Loucy (cell line): ENCODE measurements around the gene LMO7.

Experiments
- H2AFZ ChIP-seq: fragments of 200-600 bp; sonication (generic); 2 replicates; pipeline ENCODE4 v1.6.0; 2016; ENCODE audit warnings: antibody characterized with exemption, mild to moderate bottlenecking, low read length, moderate library complexity
- H3F3A ChIP-seq: fragments of 200-600 bp; 2 replicates; pipeline ENCODE4 v1.6.0; 2016; ENCODE audit warnings: antibody characterized with exemption, low read depth, mild to moderate bottlenecking
- H3K27me3 ChIP-seq: fragments of 200-600 bp; sonication (generic); 2 replicates; pipeline ENCODE4 v1.6.1; 2014; ENCODE audit warnings: low read length, mild to moderate bottlenecking; ENCODE audit not compliant: insufficient read depth, poor library complexity, severe bottlenecking
- H3K36me3 ChIP-seq: fragments of 200-600 bp; sonication (generic); 2 replicates; pipeline ENCODE4 v1.6.1; 2016; ENCODE audit warnings: low read length; ENCODE audit not compliant: insufficient read depth
- H3K4me1 ChIP-seq: fragments of 200-600 bp; sonication (generic); 2 replicates; pipeline ENCODE4 v1.5.1; 2014; ENCODE audit warnings: low read length, mild to moderate bottlenecking; ENCODE audit not compliant: insufficient read depth, poor library complexity, severe bottlenecking
- H3K4me2 ChIP-seq: fragments of 200-600 bp; sonication (generic); 2 replicates; pipeline ENCODE4 v1.6.0; 2014; ENCODE audit warnings: antibody characterized with exemption, low read length, low read depth, mild to moderate bottlenecking; ENCODE audit not compliant: poor library complexity, severe bottlenecking
- H3K4me3 ChIP-seq: fragments of 200-600 bp; sonication (generic); 2 replicates; pipeline ENCODE4 v1.5.1; 2014; ENCODE audit warnings: low read length, mild to moderate bottlenecking, mixed read lengths; ENCODE audit not compliant: poor library complexity, severe bottlenecking
- H3K79me2 ChIP-seq: fragments of 200-600 bp; sonication (generic); 2 replicates; pipeline ENCODE4 v1.6.1; 2014; ENCODE audit warnings: low read length; ENCODE audit not compliant: insufficient read depth
- H3K9ac ChIP-seq: fragments of 200-600 bp; sonication (generic); 2 replicates; pipeline ENCODE4 v1.6.0; 2014; ENCODE audit warnings: mild to moderate bottlenecking, low read depth, low read length, moderate library complexity; ENCODE audit not compliant: poor library complexity, severe bottlenecking
- H3K9me2 ChIP-seq: fragments of 200-600 bp; sonication (generic); replicated peaks from 2 replicates; pipeline ENCODE4 v1.6.1; 2016; ENCODE audit warnings: low read depth, low read length, mixed read lengths
- H3K9me3 ChIP-seq: fragments of 200-600 bp; sonication (generic); 2 replicates; pipeline ENCODE4 v1.6.1; 2014; ENCODE audit warnings: mild to moderate bottlenecking, antibody characterized with exemption, low read length, low read depth; ENCODE audit not compliant: insufficient read depth
- H4K20me1 ChIP-seq: fragments of 200-600 bp; sonication (generic); 2 replicates; pipeline ENCODE4 v1.6.0; 2014; ENCODE audit warnings: antibody characterized with exemption, low read length, mild to moderate bottlenecking; ENCODE audit not compliant: insufficient read depth, poor library complexity, severe bottlenecking
- EZH2phosphoT487 ChIP-seq: fragments of 200-600 bp; IDR thresholded peaks from 2 replicates; pipeline ENCODE4 v1.6.1; 2018; ENCODE audit warnings: antibody characterized with exemption, mild to moderate bottlenecking, moderate library complexity, borderline replicate concordance
- TF ChIP-seq, protein P1 (sequence below): fragments of 200-600 bp; sonication (generic); conservative IDR thresholded peaks from 2 replicates; pipeline ENCODE4 v1.5.1; 2014; ENCODE audit warnings: mild to moderate bottlenecking, antibody characterized with exemption, low read length

Gene LMO7

DNA sequence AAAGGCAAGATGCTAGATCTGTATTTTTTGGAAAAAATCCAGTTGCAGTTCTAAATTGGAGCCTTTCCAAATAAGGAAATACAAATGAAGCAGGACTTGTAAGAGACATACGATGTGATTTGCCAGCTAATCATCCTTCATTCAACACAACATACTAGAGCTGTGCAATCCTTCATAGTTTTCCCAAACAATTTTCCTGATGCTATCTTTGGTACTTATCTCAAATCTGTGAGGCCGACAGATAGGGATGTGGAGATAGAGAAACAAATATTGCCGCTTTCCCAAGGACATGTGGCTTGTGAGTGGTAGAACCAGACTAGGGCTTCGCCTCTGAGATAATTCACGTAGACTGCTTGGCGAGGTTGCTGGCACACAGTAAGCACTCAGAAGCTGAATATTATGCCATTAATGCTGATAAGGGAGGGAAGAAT lies 176.6 kb downstream of the LMO7 start:
- no peaks in the 10 kb centered on the region for H3K9me2 ChIP-seq
- TF ChIP-seq, protein P1, sequence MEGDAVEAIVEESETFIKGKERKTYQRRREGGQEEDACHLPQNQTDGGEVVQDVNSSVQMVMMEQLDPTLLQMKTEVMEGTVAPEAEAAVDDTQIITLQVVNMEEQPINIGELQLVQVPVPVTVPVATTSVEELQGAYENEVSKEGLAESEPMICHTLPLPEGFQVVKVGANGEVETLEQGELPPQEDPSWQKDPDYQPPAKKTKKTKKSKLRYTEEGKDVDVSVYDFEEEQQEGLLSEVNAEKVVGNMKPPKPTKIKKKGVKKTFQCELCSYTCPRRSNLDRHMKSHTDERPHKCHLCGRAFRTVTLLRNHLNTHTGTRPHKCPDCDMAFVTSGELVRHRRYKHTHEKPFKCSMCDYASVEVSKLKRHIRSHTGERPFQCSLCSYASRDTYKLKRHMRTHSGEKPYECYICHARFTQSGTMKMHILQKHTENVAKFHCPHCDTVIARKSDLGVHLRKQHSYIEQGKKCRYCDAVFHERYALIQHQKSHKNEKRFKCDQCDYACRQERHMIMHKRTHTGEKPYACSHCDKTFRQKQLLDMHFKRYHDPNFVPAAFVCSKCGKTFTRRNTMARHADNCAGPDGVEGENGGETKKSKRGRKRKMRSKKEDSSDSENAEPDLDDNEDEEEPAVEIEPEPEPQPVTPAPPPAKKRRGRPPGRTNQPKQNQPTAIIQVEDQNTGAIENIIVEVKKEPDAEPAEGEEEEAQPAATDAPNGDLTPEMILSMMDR, result no peak
- no peak for TF ChIP-seq EZH2phosphoT487
- H3K79me2 ChIP-seq, result no peaks in the 10 kb centered on the region
- no peaks in the 10 kb centered on the region for H3K36me3 ChIP-seq
- no peaks in the 10 kb centered on the region for H3K27me3 ChIP-seq
- no peaks in the 10 kb centered on the region for H4K20me1 ChIP-seq
- no peak overlapping the region for H3K9ac ChIP-seq
- no peaks in the 10 kb centered on the region for H3K4me1 ChIP-seq
- no peaks in the 10 kb centered on the region for H3K9me3 ChIP-seq
- no peak overlapping the region for H3K4me3 ChIP-seq
- H3F3A ChIP-seq, result no peaks in the 10 kb centered on the region
- H3K4me2 ChIP-seq, result no peak overlapping the region
- H2AFZ ChIP-seq, result no peak overlapping the region

DNA sequence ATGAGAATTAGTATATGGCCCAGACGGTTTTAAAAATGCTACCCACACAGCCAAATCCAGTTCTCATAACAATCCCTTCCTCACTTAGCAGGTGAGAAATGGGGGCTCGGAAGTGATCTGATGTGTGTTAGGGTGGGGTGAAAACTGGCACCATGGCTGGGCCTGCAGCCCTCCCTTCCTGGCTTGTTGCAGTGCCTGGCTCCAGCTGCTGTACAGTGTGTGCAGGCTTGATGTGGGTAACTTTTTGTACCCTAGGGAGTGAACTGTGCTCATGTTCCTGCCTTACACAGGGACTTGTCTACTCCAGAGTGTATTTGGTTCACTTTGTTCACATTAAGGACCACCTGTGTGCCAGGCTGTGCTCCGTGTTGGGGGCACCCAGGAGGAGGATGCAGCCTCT lies 177.2 kb downstream of the LMO7 start:
- Histone ChIP-seq H3K79me2 (no peaks in the 10 kb centered on the region), H3K4me3 (no peak overlapping the region), H3K36me3 (no peaks in the 10 kb centered on the region; the same call in 1 of the 2 replicates), H3K9me2 (no peaks in the 10 kb centered on the region), H3K9me3 (no peaks in the 10 kb centered on the region), H3K4me2 (no peak overlapping the region), H3K9ac (no peak overlapping the region), H3F3A (no peaks in the 10 kb centered on the region), H3K4me1 (no peaks in the 10 kb centered on the region), H2AFZ (no peak overlapping the region), H4K20me1 (no peaks in the 10 kb centered on the region), H3K27me3 (no peaks in the 10 kb centered on the region)
- no peak for TF ChIP-seq EZH2phosphoT487
- TF ChIP-seq, protein P1, result no peak

DNA sequence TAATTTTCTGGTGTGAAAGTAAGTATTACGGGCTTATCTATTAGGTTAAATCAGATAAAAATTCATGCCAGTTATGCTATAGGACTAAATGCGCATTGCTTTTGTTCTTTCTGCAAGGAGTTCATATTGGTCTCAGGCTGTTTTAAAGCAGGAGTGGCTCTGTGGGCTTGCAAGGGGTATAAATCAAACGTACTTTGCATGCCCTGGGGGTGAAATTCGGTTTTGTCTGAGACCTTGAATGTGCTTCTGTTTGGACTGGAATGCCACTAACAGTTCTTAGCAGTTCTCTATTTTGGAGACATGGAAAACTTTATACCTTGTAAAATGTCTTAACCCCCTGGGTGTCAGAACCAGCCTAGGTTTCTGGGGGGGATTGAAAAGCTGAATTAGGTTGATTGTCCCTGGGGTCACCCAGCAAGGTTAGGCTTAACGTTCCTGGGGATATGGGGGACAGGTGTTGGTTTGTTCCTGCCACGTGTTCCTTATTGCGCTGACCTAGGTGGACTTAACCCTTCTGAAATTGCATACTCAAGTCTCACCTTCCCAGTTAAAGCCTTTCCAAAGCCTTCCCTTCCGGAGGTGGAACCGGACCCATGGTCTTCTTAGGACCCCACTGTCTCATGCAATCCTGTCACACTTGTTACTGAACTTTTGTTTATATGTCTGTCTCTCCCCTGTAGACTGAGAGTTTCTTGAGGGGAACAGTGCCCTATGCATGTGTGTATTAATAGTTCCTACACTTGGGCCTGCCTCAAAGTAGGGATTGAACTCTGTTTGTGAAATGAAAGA lies 182.2 kb downstream of the LMO7 start:
- H3K36me3 ChIP-seq, result peaks cover 8% of the 10 kb centered on the region; the same call in 1 of the 2 replicates
- no peaks in the 10 kb centered on the region for H4K20me1 ChIP-seq
- no peaks in the 10 kb centered on the region for H3K9me2 ChIP-seq
- H3K27me3 ChIP-seq, result no peaks in the 10 kb centered on the region
- H3K9ac ChIP-seq, result no peak overlapping the region
- H3K4me3 ChIP-seq, result no peak overlapping the region
- H3K4me1 ChIP-seq, result no peaks in the 10 kb centered on the region
- H3K9me3 ChIP-seq, result no peaks in the 10 kb centered on the region
- H3K4me2 ChIP-seq, result no peak overlapping the region
- no peak overlapping the region for H2AFZ ChIP-seq
- no peaks in the 10 kb centered on the region for H3K79me2 ChIP-seq
- no peak for TF ChIP-seq EZH2phosphoT487
- TF ChIP-seq, protein P1, result no peak
- H3F3A ChIP-seq, result no peaks in the 10 kb centered on the region
